Endothelial cell of umbilical vein (primary cell): ENCODE data around the gene RBBP4. TPM values are rescaled to one million over a fixed set of nuclear protein-coding genes. Genes with fewer than 3 reads are reported as not detected.

ENCODE experiments used
- BruUV-seq: library from RNA; stranded (reverse); fragments of 400-500 nt; replicated peaks from 2 replicates; lab custom pipeline; 2021; lab: Mats Ljungman, UMichigan
- CTCF ChIA-PET: fragments of 300-600, 350-600 bp; sonication (Branson Sonifier 250); formaldehyde crosslinking; loops from one replicate; lab custom pipeline; 2021; ENCODE audit warnings: antibody characterized with exemption, inconsistent platforms; lab: Charles Lee
- POLR2A ChIA-PET: fragments of 300-600, 350-600 bp; sonication (Branson Sonifier 250); formaldehyde crosslinking; loops from one replicate; lab custom pipeline; 2021; ENCODE audit warnings: antibody characterized with exemption, inconsistent platforms; lab: Charles Lee
- DNase-seq: peaks from one replicate; pipeline ENCODE4 v3.0.0-alpha.2; 2011; ENCODE audit warnings: low read depth, low spot score
- FAIRE-seq: peaks from 2 replicates; lab custom pipeline; 2011; peaks lifted over from hg19 to GRCh38; lab: Jason Lieb, UNC
- H2AFZ ChIP-seq: 2 replicates; pipeline ENCODE4 v1.6.0; 2012; ENCODE audit warnings: low read depth, low read length, control low read depth, inconsistent platforms
- H3K27ac ChIP-seq: 2 replicates; pipeline ENCODE4 v1.5.1; 2011; ENCODE audit warnings: low read depth, mild to moderate bottlenecking, control low read depth, low read length, moderate library complexity; ENCODE audit not compliant: insufficient read depth
- H3K27me3 ChIP-seq, 2 experiments: 2 replicates each; pipeline versions ENCODE4 v1.6.0 to v1.6.1; 2011; ENCODE audit warnings: low read length in 2 of 2, mixed read lengths in 1 of 2; ENCODE audit not compliant: control insufficient read depth in 2 of 2, insufficient read depth in 2 of 2
- H3K36me3 ChIP-seq, 2 experiments: 2 replicates in 1 of 2; 3 replicates in 1 of 2; pipeline ENCODE4 v1.5.1; 2011; ENCODE audit warnings: low read length in 2 of 2, mild to moderate bottlenecking in 1 of 2, moderate library complexity in 1 of 2; ENCODE audit not compliant: control insufficient read depth in 2 of 2, insufficient read depth in 2 of 2; ENCODE audit errors: extremely low read depth in 1 of 2
- H3K4me1 ChIP-seq: 3 replicates; pipeline ENCODE4 v1.5.1; 2011; ENCODE audit warnings: mild to moderate bottlenecking, low read length; ENCODE audit not compliant: control insufficient read depth, insufficient read depth; ENCODE audit errors: extremely low read depth
- H3K4me2 ChIP-seq: 2 replicates; pipeline ENCODE4 v1.6.1; 2011; ENCODE audit warnings: low read length, control low read depth, mixed read lengths; ENCODE audit not compliant: insufficient read depth
- H3K4me3 ChIP-seq, 3 experiments: fragments of 200-600 bp in 1 of 3; sonication (generic), shearing (Covaris generic) in 1 of 3; replicated peaks in 1 of 3; 2 replicates each; pipeline ENCODE4 v1.5.1; 2011 to 2016; ENCODE audit warnings: control low read depth in 3 of 3, low read length in 3 of 3, mild to moderate bottlenecking in 2 of 3, inconsistent platforms in 1 of 3, low read depth in 1 of 3, moderate library complexity in 1 of 3; ENCODE audit not compliant: insufficient read depth in 1 of 3
- H3K79me2 ChIP-seq: 2 replicates; pipeline ENCODE4 v1.6.0; 2012; ENCODE audit warnings: low read length, inconsistent platforms; ENCODE audit not compliant: control insufficient read depth, insufficient read depth
- H3K9ac ChIP-seq: replicated peaks from 2 replicates; pipeline ENCODE3; 2011; ENCODE audit warnings: low read length, control low read depth; ENCODE audit not compliant: insufficient read depth; ENCODE audit errors: extremely low read depth
- H3K9me1 ChIP-seq: replicated peaks from 3 replicates; pipeline ENCODE4 v1.6.0; 2011; ENCODE audit warnings: mild to moderate bottlenecking, low read length; ENCODE audit not compliant: control insufficient read depth, insufficient read depth; ENCODE audit errors: extremely low read depth
- H3K9me3 ChIP-seq: replicated peaks from 2 replicates; pipeline ENCODE4 v1.5.1; 2012; ENCODE audit warnings: low read length, inconsistent platforms; ENCODE audit not compliant: control insufficient read depth, insufficient read depth
- H4K20me1 ChIP-seq: replicated peaks from 2 replicates; pipeline ENCODE3; 2011; ENCODE audit warnings: mild to moderate bottlenecking, low read length; ENCODE audit not compliant: control insufficient read depth, insufficient read depth; ENCODE audit errors: extremely low read depth
- FOS ChIP-seq: IDR thresholded peaks from 2 replicates; pipeline ENCODE4 v1.6.1; 2011; ENCODE audit warnings: mild to moderate bottlenecking, low read length, moderate library complexity, borderline replicate concordance; ENCODE audit not compliant: insufficient read depth
- GATA2 ChIP-seq: IDR thresholded peaks from 2 replicates; pipeline ENCODE4 v1.7.0; 2011; ENCODE audit warnings: low read depth, mild to moderate bottlenecking, moderate library complexity, mixed read lengths, low read length; ENCODE audit not compliant: insufficient read length, insufficient read depth
- JUN ChIP-seq: IDR thresholded peaks from 2 replicates; pipeline ENCODE4 v1.6.1; 2011; ENCODE audit warnings: borderline replicate concordance, low read depth; ENCODE audit not compliant: insufficient read length, insufficient read depth
- POLR2AphosphoS5 ChIP-seq: IDR thresholded peaks from 2 replicates; pipeline ENCODE4 v1.6.1; 2012; ENCODE audit warnings: low read depth, mild to moderate bottlenecking, control low read depth, low read length, moderate library complexity; ENCODE audit not compliant: insufficient read depth
- dilution Hi-C: fragments of 300-500 bp; cut with MboI; formaldehyde crosslinking; loops from one replicate; pipeline ENCODE4 v1.15.0; 2019; ENCODE audit warnings: low sequenced_read_pairs; ENCODE audit not compliant: extremely low pct_ligation_motif_present
- intact Hi-C: fragments of 100-400 bp; cut with micrococcal nuclease; formaldehyde crosslinking; loops from one replicate; pipeline ENCODE4 v1.10.0; 2022
- polyA plus RNA-seq, 4 experiments: library from polyadenylated mRNA; depleted of rRNA in 3 of 4; stranded (reverse) in 3 of 4; unstranded in 1 of 4; fragments of >200 nt; gene quantifications; 2 replicates each; pipeline versions ENCODE4 v1.2.1 to v1.2.3, GENCODE V29; 2011 to 2012; ENCODE audit warnings: missing spikeins in 1 of 4
- total RNA-seq: library from RNA; stranded (reverse); gene quantifications from 2 replicates; pipeline ENCODE4 v1.2.3, GENCODE V29; 2021
- TF ChIP-seq, protein P1 (sequence below): IDR thresholded peaks from 2 replicates; pipeline ENCODE4 v1.6.1; 2011; ENCODE audit not compliant: insufficient read depth, insufficient read length
- TF ChIP-seq, protein P2 (sequence below), 2 donors: IDR thresholded peaks; 1 replicate in 1 of 2; 2 replicates in 1 of 2; pipeline ENCODE4 v1.5.1; 2011; ENCODE audit warnings: low read length in 2 of 2, mild to moderate bottlenecking in 2 of 2, moderate library complexity in 2 of 2, control low read depth in 1 of 2, inconsistent platforms in 1 of 2, low read depth in 1 of 2; ENCODE audit not compliant: insufficient read depth in 1 of 2; ENCODE audit errors: extremely low read depth in 1 of 2

RBBP4 gene
- total and polyA plus RNA-seq, 2 donors (not counting 3 experiments of a cell fraction or from before 2014, with no cell fraction given), result 84.9 to 241 TPM

DNA sequence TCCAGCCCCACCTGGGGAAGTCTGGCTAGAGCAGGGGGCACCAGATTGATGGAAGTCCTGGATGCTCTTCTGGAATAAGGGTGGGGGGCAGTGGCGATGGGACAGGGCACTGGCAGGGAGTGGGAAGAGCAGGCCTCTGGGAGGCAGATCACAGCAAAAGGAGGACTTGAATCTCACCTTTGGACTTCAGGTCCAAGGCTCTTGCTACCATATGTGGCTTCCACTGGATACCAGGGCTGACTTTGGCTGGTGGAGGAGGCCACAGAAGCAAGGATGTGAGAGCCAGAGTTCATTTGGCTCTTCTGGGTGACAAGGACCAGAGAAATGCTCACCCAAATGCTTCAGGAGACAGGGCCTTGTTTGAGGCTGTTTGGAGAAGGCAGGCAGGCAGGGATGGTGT lies 67.5 kb downstream of the RBBP4 start:
- Histone ChIP-seq H3K36me3 (no peaks in the 10 kb centered on the region), H3K27me3 (no peaks in the 10 kb centered on the region), H3K79me2 (no peaks in the 10 kb centered on the region), H3K9ac (no peak overlapping the region), H3K4me2 (no peak overlapping the region), H4K20me1 (no peaks in the 10 kb centered on the region), H3K9me1 (no peaks in the 10 kb centered on the region), H2AFZ (no peak overlapping the region), H3K27ac (no peak overlapping the region), H3K9me3 (no peaks in the 10 kb centered on the region), H3K4me1 (no peaks in the 10 kb centered on the region), H3K4me3 (no peak overlapping the region)
- TF ChIP-seq GATA2 (no peak), JUN (no peak), POLR2AphosphoS5 (no peak), FOS (no peak)
- TF ChIP-seq, protein P1, sequence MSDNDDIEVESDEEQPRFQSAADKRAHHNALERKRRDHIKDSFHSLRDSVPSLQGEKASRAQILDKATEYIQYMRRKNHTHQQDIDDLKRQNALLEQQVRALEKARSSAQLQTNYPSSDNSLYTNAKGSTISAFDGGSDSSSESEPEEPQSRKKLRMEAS, result no peak
- TF ChIP-seq, protein P2, sequence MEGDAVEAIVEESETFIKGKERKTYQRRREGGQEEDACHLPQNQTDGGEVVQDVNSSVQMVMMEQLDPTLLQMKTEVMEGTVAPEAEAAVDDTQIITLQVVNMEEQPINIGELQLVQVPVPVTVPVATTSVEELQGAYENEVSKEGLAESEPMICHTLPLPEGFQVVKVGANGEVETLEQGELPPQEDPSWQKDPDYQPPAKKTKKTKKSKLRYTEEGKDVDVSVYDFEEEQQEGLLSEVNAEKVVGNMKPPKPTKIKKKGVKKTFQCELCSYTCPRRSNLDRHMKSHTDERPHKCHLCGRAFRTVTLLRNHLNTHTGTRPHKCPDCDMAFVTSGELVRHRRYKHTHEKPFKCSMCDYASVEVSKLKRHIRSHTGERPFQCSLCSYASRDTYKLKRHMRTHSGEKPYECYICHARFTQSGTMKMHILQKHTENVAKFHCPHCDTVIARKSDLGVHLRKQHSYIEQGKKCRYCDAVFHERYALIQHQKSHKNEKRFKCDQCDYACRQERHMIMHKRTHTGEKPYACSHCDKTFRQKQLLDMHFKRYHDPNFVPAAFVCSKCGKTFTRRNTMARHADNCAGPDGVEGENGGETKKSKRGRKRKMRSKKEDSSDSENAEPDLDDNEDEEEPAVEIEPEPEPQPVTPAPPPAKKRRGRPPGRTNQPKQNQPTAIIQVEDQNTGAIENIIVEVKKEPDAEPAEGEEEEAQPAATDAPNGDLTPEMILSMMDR (IDR thresholded peaks at IDR 0.05; ENCODE audit: extremely low read depth in 1 of 2, insufficient read depth in 1 of 2, low read depth in 1 of 2, low read length in 2 of 2), result no peak
- DNase-seq (no peak), FAIRE-seq (no peak)
- ChIA-PET POLR2A (no interaction called here), CTCF (interaction anchor here (2.0 kb wide), 1 partner anchor 9 kb away, joined by 5 read pairs; no protein-coding TSS in a partner anchor)
- dilution Hi-C loops (no loop called here), intact Hi-C loops (no loop called here)
- BruUV-seq, result no TSS peak
